GM19035 (cell line): ENCODE results near the gene HNRNPU.

ENCODE experiments used
- ATAC-seq: cut with Tn5 transposase; IDR thresholded peaks from one replicate; pipeline ENCODE4 v1.9.1; 2021; ENCODE audit not compliant: unreplicated experiment

Gene HNRNPU

GRCh38 chr1:244864253-244865027 lies at the start of gene HNRNPU:
HNRNPU (minus strand) TSS chr1:244864543; CDS start chr1:244864307, 236 bp downstream.
- ATAC-seq: peak; percentile 62

- ATAC-seq: no peak
Measured at GRCh38 chr1:244913806-244914205, 49.5 kb upstream of the HNRNPU start.

- ATAC-seq: no peak
Measured at GRCh38 chr1:244904119-244904518, 39.8 kb upstream of the HNRNPU start.

GRCh38 chr1:244901400-244902015 lies 37.2 kb upstream of the HNRNPU start:
- no peak for ATAC-seq

- ATAC-seq: no peak
Measured at GRCh38 chr1:244897476-244898254, 33.3 kb upstream of the HNRNPU start.

GRCh38 chr1:244896550-244896949 lies 32.2 kb upstream of the HNRNPU start:
- no peak for ATAC-seq

- no peak for ATAC-seq
Measured at GRCh38 chr1:244893836-244894235, 29.5 kb upstream of the HNRNPU start.

- ATAC-seq: no peak
Measured at GRCh38 chr1:244887281-244887680, 22.9 kb upstream of the HNRNPU start.

GRCh38 chr1:244881552-244882280 lies 17.4 kb upstream of the HNRNPU start:
- no peak for ATAC-seq

GRCh38 chr1:244878681-244879080 lies 14.3 kb upstream of the HNRNPU start:
- ATAC-seq: no peak

- no peak for ATAC-seq
Measured at GRCh38 chr1:244876228-244876910, 12.0 kb upstream of the HNRNPU start.

- no peak for ATAC-seq
Measured at GRCh38 chr1:244874974-244875579, 10.7 kb upstream of the HNRNPU start.

- ATAC-seq: no peak
Measured at GRCh38 chr1:244869950-244870349, 5.6 kb upstream of the HNRNPU start.

- ATAC-seq: no peak
Measured at GRCh38 chr1:244869364-244869827, 5.1 kb upstream of the HNRNPU start.

GRCh38 chr1:244868484-244869363 lies 4.4 kb upstream of the HNRNPU start:
- ATAC-seq: no peak

- no peak for ATAC-seq
Measured at GRCh38 chr1:244866355-244866754, 2.0 kb upstream of the HNRNPU start.

GRCh38 chr1:244865820-244866219 lies 1.5 kb upstream of the HNRNPU start:
- no peak for ATAC-seq

- ATAC-seq: no peak
Measured at GRCh38 chr1:244865028-244865371, 657 bp upstream of the HNRNPU start.
